ENCODE results near the gene HOXD8.

The HOXD8 gene

DNA sequence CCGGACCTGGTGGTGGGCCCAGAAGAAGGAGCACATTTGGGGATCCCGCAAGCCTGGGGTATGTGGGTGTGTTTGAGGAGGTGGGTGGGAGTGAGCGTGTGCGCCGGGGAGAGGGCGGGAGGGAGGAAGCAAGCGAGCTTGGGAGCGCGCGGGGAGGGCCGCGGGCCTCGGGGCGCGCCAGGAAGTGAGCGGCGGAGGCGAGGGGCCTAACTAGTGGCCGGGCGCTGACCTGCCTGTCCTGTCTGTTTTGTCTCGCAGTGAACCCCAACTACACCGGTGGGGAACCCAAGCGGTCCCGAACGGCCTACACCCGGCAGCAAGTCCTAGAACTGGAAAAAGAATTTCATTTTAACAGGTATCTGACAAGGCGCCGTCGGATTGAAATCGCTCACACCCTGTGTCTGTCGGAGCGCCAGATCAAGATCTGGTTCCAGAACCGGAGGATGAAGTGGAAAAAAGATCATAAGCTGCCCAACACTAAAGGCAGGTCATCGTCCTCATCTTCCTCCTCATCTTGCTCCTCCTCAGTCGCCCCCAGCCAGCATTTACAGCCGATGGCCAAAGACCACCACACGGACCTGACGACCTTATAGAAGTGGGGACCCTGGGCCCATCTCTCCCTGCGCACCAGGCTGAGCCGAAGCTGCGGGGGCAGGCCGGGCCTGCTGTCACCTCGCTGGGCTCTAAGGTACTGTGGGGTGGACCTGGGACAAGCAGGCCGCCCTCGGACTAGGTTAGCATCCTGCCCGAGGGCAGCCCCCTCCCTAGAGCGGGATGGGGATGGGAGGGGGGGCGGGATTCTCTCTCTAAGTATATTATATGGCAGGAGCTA, 23.1 kb downstream of the HOXD8 start:
- DNase-seq (ENCODE audit: low read depth) = no peak
- no peak overlapping the region for H3K4me3 ChIP-seq (ENCODE audit: low read depth, low read length)

DNA sequence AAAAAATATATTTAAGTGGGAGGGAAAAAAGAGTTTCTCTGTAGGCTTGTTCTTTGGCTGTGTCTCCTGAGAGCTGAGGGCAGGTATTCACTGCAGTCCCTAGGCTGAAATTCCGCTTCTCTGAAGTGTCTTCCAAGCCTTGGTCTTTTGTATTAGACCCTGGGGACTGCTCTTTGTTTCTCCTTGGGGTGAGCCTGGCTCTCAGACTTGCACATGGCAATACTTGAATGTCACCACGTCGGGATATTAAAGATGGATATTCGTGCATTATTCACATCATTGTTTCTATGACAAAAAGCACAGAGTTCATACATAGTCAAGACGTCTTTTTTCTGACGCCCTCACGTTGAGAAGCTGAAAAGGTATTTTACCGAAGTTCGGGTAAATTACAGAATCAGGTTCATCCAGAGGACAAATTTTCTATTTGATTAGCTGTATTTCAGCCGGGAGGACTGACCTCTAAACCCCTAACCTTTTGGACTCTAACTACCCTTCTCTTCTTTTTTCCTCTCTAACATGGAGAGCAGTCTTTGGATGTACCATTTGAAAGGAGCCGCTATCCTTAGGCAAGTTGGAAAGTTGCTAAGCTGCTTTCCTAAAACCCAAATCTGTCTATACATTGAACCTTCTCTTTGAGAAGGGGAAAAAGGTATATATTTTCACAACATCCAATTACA, 25.2 kb downstream of the HOXD8 start:
- no peak overlapping the region for H3K4me3 ChIP-seq (ENCODE audit: low read depth, low read length)
- no peak for DNase-seq (ENCODE audit: low read depth)

DNA sequence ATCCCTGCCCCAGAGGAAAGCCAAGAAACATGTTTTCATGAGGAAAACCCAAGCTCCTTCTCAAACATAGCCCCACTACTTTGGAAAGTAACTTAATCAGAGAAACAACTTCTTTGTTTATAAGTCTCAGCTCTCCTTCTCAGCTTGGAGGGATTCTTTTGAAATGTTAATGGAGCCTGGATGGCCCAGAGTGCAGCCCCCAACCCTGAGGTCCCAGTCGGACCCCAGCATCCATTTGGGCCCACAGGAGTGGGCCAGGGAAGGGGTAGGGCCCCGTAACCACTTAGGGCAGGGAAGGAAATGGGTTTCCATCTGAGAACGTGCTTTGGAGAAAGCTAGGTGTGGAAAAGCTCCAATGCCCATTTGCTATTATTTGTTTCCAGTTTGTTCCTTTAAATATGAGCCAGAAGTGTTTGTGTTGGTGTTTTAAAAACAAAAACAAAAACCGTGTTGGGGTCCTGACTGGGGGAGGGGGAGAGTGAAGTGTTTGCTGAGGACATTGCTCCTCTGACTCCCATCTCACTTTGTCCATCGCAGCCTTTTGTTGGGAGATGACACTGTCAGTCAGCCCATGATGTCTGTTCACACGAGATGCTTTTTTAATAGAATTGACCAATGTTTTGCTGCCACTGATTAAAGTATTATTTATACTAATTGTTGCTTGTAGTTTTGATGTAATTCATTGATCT, 26.0 kb downstream of the HOXD8 start:
- no peak for DNase-seq (ENCODE audit: low read depth)
- no peak overlapping the region for H3K4me3 ChIP-seq (ENCODE audit: low read depth, low read length)

DNA sequence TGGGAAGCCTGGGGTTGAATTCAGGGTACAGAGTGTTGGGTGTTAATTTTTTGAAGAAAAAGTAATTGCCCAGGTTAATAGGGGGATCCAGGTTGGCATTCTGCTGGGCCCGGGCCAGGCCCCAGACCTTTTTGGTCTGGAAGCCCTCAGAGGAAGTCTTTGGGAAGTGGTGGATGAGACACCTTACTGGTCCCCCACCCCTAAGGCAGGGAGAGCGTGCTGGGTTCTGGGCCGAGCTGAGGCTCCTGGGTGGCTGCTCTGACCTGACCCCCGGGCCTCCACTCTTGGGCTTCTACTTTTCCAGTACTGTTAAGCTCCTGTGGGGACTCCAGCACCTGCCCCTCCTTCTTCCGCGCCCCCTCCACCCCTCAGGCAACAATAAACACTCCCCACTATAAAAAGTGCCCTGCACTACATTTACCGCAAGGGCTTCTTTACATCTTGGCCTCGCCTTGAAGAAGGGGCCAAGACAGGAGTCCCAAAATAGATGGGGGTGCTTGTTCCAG, 26.8 kb downstream of the HOXD8 start:
- H3K4me3 ChIP-seq (ENCODE audit: low read depth, low read length) = no peak overlapping the region
- no peak for DNase-seq (ENCODE audit: low read depth)

DNA sequence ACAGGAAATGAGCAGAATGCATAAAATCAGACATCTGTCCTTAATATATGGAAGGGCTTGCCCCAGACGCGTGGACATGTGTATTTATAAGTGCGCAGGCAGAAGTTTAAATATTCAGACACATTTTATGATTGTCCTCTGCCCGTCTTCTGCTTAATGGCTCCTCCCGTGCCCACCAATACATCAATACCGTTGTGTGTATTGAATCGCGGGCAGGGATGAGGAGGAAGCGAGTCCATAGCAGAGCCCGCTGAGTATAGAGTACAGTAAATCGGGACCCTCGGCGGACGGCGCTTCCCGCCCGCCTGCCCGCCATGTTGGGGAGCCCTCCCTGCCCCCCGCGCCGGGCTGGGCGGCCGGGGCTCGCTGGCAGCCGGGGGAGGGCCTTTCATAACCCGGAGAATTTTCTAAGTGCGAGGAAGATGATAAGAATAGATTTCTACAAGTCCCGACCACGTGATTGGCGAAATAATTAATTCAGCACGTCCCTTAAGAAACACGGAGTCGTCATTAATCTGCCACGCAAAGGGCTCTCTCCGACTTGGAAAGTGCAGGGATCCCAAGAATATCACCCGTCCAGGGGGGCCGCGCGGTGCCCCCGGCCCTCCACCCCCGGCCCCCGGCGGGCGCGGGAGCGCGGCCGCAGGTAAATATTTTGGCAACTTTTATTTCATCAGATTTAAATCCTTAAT, 27.4 kb downstream of the HOXD8 start, which contains the start of gene HOXD3:
Gene HOXD3 (plus strand): TSS at position 501 of the 692 bp plus-strand sequence. CDS start 11,808 bp downstream, outside the sequence.
- peak within 1 kb of the TSS; percentile 22 for H3K4me3 ChIP-seq (ENCODE audit: low read depth, low read length)
- no peak for DNase-seq (ENCODE audit: low read depth)

DNA sequence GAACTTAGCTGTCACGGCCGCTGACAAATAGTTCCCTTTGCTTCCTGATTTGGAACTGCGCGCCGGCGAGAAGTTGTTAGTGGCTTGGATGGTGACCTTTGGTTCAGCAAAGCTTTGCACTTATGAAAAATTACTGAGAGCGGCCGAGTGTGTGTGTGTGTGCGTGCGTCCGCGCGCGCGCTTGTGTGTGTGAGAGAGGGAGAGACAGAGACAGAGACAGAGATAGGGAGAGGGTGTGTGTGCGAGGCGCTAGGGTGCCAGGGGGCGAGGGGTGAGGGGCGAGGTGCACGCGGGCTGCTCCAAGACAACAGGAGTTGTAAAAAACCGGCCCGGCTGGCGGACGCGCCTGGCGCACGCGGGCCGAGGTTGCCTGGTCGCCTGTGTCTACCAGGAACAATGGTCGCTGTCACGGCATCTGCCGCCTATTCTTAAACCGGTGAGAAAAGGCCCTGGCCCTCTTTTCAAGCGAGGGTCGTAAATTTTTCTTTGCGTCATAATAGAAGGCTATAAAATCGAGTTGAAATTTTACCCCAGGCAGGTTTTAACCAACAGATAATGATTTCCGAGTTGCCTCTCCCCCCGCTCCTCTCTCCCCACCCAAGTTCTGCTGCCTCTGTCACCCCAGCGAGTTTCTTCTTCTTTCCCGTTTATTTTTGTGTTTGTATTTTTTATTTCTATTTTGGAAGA, 28.1 kb downstream of the HOXD8 start:
- DNase-seq (ENCODE audit: low read depth) = no peak
- peak overlapping the region; percentile 22 for H3K4me3 ChIP-seq (ENCODE audit: low read depth, low read length)

DNA sequence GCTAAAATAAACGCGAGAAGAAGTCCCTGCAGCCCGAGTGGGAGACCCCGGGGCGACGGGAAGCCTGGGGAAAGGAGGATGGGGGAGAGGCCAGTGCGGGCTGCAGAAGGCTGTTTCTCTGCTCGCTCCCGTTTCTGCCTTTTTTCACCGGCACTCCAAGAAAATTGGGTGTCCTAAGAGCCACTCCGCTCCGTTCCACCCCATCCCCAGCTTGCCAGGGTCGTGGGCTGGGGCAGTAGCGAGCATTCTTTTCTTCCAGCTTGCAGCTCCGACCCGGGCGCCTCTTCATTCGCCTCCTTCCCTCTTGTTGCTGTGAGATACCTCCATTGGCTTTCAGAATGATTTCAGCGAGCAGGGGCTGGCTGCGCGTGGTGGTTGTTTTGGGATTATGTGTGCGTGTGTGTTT, 28.7 kb downstream of the HOXD8 start:
- peak overlapping the region; percentile 22 for H3K4me3 ChIP-seq (ENCODE audit: low read depth, low read length)
- no peak for DNase-seq (ENCODE audit: low read depth)

DNA sequence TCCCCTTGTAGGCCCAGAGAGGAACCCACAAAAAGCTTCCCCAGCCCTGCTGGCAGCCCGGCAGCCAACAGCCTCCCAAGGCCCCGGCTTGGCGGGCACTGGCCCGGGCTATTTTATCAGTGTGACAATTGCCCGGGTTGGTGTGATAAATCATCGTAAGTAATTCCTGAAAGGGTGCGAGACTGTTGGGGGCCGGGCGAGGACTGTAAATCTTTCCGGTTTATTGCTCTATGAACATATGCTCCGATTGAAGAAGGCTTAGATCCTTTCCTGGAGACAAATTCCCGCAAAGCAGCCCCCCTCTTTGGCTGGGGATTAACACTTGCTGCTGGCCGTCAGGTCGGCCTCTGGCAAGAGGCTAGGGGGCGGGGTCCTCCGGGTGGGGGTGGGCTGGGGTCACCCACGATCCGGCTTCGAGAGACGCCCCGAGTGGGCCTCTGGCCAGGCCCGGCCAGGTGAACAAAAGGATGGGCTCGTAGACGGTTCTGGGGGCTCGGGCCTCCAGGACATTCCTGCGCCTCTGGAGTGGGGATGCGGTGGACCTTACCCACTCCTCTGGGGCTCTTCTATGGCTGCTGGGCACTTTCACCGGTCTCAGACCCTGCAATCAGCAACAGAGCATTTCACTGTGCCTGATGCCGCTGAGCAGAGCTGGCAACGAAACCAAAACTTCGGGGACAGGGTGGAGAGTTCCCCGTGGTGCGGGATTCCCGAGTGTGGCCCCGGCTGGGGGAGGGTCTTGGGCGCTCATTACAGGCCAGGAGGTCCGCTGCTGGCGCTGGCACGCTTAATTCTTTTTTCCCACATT, 29.6 kb downstream of the HOXD8 start:
- H3K4me3 ChIP-seq (ENCODE audit: low read depth, low read length) = no peak overlapping the region
- no peak for DNase-seq (ENCODE audit: low read depth)

DNA sequence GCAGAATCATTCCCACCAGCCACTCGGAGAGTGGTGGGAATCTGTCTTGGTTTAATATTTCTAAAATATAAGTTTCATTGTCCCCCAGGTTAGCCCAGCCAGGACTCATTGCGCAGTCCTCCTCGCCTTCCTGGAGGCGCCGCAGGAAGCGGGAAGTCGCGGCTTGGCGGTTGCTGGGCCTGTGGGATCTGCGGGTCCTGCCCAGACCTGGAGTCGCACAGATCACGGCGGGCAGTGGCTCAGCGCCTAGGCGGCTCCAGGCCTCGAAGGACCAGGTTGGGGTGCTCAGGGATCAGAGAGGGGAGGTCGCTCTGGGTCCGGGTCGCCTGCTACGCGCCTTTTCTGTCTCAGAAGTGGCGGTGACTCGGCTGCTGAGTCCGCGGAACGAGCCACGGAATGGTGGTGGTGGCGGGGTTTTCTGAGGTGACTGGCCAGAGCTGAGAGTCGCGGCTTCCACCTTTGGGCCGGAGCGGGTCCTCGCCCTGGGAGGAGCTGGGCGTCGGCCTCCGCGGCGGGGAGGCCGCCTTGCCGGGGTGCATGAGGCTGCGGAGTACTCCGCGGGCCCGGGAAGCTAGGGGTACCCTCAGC, 30.3 kb downstream of the HOXD8 start:
- H3K4me3 ChIP-seq (ENCODE audit: low read depth, low read length) = no peak overlapping the region
- DNase-seq (ENCODE audit: low read depth) = no peak

DNA sequence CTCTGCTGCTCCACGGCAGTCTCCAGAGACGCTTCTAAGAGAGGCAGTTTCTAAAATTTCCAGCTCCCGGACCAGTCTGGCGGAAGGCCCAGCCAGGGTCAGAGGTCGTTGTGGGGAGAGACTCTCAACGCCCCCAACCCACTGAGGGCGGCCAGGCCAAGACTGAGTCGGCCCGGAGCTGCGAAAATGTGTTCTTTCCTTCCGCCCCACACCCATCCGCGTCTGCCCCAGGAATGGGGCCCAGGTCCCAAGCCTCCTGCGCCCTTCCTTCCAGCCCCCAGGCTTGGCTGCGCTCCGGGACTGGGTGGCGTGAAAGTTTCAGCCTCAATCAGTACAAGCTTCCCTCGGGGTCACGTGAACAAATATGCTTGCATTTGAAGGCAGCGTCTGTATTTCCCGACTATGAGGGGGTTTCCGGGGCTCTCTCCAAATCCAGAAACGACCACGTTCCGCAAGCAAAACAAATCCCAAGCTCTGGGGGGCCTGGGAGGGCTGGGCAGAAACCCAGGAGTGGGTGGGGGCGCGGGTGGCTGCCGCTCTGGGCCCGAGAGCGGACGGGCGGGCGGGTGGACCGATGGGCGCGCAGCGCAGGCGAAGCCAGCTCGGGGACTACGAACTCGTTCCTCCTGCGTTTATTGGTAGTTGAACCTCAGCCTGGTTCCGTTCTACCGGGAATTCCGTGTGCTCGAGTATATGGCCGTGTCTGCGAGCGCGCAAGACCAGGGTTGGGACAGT, 30.9 kb downstream of the HOXD8 start:
- DNase-seq (ENCODE audit: low read depth) = no peak
- H3K4me3 ChIP-seq (ENCODE audit: low read depth, low read length) = peak overlapping the region; percentile 15

DNA sequence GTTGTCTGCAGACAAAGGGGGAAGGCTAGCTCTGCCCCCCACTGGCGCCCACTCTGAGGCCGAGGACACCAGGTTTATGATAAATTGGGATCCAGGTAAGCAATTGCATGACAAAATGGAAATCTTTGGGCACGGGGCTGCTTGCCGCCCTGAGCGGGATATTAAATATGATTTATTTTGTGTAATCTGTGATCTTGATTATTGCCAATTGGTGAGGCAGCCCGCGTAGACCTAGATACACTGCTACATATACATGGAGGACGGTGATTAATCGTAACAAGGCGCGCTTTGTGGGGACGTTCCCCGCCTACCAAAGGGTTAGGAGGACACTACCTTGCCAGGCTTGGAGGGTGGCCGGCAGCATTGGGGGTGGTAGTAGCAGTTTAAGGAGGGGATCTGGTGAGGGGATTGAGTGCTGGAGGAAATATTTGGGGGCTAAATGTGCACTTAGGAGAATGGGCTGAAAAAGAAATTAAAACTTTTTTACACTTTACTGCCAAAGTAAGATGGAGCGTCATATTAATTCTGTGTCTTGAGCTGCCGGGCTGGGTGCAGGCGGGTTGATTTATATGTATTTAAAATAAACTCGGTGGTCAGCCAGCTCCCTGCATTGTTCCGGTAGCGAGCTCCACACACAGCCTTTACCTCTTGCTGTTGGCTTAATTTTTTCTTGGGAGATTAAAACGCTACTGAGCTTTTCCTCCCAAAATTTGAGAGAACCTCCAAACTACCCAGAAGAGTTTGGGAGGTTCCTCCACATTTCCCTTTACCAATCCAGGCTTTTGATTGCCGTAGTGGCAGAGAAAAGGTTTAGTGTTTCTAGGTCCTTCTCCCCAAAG, 31.7 kb downstream of the HOXD8 start:
- no peak for DNase-seq (ENCODE audit: low read depth)
- H3K4me3 ChIP-seq (ENCODE audit: low read depth, low read length) = no peak overlapping the region

DNA sequence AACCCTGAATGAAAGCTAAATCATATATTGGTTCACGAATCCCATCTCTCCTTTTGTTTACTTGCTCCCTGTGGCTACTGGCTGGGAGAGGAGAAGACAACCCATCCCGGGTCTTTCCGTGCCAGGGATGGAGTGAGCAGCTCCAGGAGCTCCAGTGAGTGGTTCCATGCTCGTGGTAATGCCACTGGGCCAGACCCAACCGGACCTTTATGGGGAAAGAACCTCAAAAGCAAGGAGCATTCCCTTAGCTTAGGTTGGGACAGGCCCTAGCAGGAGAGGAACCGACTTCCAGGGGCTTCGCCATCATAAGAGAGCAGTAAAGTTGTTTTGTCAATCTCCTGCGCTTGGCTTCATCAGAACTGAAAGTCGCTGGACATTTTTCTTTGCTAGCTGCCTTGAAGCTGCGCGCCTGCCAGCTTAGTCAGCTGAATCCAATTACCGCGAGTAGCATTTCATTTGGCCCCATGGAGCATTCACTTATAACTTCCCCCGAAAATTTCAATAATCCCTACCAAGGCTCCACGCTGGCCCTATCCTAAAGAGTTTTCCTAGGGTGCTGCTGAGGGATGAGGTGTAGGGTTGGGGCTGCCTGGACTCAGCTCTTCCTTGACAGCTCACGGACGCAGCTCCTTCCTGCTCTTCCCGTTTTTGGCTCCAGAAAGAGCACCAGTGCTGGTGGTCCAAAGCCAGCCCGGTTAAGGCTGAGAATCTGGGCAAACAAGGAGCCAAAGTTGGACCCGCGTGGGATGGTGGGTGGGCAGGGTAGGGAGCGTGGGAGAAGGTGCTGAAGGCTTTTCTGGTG, 32.5 kb downstream of the HOXD8 start:
- DNase-seq (ENCODE audit: low read depth) = peak; percentile 33
- peak overlapping the region; percentile 17 for H3K4me3 ChIP-seq (ENCODE audit: low read depth, low read length)

DNA sequence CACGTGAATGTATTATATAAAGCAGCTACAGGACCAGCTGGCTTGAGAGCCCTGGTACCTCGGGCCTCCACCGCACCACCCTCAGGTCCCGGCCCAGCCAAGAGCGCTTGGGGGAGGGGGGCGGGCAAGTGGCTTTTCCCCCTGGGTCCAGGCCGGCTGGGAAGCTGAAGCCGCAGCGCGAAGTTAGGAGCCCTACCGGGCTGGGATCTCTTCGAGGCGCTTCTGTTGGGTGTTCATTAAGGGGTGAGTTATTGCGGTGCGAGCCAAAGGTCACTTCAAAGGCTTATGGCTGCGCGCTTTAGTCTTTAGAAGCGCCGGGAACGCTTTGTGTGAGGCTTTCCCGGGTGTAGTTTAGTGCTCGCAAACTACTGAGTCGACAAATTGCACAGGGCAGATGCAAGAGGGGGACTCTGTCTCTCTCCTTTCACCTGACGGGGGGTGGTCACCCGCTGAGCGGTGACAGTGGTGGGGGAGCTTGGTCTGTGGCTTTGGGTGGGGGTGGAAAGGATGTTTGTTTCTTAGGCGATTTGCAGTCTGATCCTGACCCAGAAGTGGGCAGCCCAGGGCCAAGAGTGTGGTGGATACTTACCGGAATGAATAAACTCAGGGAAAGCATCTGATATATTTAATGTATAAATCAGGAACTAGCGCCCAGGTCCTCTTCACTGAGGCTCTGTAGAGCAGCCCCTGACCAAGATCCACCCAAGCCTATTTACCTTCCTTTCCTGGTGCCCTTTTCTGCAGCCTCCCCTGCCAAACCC, 33.6 kb downstream of the HOXD8 start:
- DNase-seq (ENCODE audit: low read depth) = no peak
- H3K4me3 ChIP-seq (ENCODE audit: low read depth, low read length) = no peak overlapping the region

DNA sequence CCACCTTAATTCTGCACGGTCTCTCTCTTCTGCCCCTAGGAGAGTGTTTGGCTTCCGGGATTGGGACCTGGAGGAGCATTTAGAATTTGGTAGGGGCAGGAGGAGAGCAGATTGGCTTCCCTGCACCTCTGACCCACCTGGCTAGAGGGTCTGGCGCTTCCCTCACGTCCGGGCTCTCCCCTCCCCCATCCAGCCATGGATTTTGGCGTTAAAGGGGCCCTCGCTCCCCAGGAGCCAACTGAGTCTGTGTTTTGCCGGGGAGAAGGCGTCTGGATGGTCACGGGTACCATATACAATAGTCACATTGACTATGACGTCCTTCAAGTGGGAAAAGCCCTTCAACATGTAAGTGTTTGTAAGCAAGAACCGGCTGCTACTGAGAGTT, 34.2 kb downstream of the HOXD8 start:
- no peak overlapping the region for H3K4me3 ChIP-seq (ENCODE audit: low read depth, low read length)
- DNase-seq (ENCODE audit: low read depth) = no peak

DNA sequence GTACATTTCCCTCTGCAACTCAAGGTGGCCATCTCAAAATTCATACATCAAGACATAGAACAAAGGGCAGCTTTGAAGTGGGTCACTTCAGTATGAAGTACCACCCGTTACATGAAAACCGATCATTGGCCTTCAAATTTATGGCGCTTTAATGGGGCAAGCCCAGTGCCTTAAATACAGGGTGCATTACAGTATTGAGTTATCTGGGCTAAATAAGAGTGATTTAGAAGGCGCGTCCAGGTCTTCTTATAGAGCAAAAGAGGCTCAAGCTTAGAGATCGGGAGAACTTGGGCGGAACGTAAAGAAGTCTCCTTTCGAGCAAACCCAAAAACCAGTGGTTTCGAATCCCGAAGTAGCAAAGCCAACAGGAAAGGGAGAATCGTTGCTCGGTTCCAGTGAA, 34.7 kb downstream of the HOXD8 start:
- no peak overlapping the region for H3K4me3 ChIP-seq (ENCODE audit: low read depth, low read length)
- DNase-seq (ENCODE audit: low read depth) = no peak
